Measurements from ENCODE around the gene OLIG1.

The OLIG1 gene

DNA sequence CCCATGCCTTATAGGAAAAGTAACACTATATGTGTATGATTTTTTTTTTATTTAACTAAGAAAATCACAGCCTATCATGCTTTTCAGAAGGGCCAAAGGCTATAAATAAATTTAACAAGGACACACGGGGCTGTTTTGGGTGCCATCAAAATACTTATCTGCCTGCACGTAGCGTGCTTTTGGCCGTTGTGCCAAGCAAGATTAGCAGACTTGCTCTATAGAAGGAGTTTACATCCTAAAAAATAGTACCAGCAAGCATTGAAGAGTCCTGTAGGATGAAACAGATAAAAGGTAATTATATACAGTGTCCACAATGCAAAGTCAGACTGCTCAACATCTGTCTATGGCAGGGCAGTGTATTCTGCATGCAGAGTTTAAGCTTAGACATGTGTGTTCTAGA lies 3.7 kb downstream of the OLIG1 start:
- Histone ChIP-seq H3K4me3 (ENCODE audit: extremely low read depth, insufficient read depth, low read length, poor library complexity, severe bottlenecking) (no peak overlapping the region), H3K36me3 (ENCODE audit: control insufficient read depth, insufficient read depth, low read length) (no peaks in the 10 kb centered on the region), H3K9me3 (ENCODE audit: control insufficient read depth, low read length) (peaks cover 5% of the 10 kb centered on the region), H3K4me1 (ENCODE audit: control insufficient read depth, insufficient read depth, low read length, poor library complexity, severe bottlenecking) (peaks cover 12% of the 10 kb centered on the region), H3K27ac (ENCODE audit: low read depth, low read length, severe bottlenecking) (no peak overlapping the region)
- WGBS, 2 experiments (ENCODE audit: insufficient coverage in 2 of 2), result 80 to 92% methylated on average over 4 of the region's 4 CpGs

DNA sequence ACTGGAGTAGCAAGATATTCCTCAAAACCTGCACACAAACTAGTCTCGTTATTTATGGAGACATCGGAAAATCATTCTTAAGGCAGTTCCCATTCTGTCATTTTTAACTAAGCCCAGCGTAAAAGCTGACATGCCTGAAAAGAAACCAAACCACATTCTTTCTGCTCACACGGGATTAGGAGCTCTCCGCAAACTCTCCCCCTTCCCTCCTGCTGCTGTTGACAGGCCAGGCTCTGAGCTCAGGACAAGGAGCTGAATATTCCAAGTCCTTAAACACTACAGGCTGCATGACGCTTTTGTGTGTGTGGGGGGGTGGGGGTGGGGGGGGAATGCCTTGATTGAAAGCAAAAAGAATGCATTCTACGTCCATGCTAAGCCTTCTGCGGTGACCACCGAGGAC lies 5.2 kb downstream of the OLIG1 start:
- no peaks in the 10 kb centered on the region for H3K9me3 ChIP-seq (ENCODE audit: control insufficient read depth, low read length)
- H3K4me1 ChIP-seq (ENCODE audit: control insufficient read depth, insufficient read depth, low read length, poor library complexity, severe bottlenecking), result peaks cover 15% of the 10 kb centered on the region
- 18 to 22% methylated on average over 6 to 9 of the region's 9 CpGs for whole genome bisulfite sequencing, 2 experiments (ENCODE audit: insufficient coverage in 2 of 2)
- H3K36me3 ChIP-seq (ENCODE audit: control insufficient read depth, insufficient read depth, low read length), result no peaks in the 10 kb centered on the region
- H3K4me3 ChIP-seq (ENCODE audit: extremely low read depth, insufficient read depth, low read length, poor library complexity, severe bottlenecking), result no peak overlapping the region
- H3K27ac ChIP-seq (ENCODE audit: low read depth, low read length, severe bottlenecking), result no peak overlapping the region

- Histone ChIP-seq H3K4me3 (ENCODE audit: extremely low read depth, insufficient read depth, low read length, poor library complexity, severe bottlenecking) (no peak overlapping the region), H3K27ac (ENCODE audit: low read depth, low read length, severe bottlenecking) (no peak overlapping the region), H3K4me1 (ENCODE audit: control insufficient read depth, insufficient read depth, low read length, poor library complexity, severe bottlenecking) (peaks cover 15% of the 10 kb centered on the region), H3K36me3 (ENCODE audit: control insufficient read depth, insufficient read depth, low read length) (no peaks in the 10 kb centered on the region), H3K9me3 (ENCODE audit: control insufficient read depth, low read length) (no peaks in the 10 kb centered on the region)
- WGBS, 2 experiments (ENCODE audit: insufficient coverage in 2 of 2), result 37 to 47% methylated on average over 10 to 11 of the region's 11 CpGs
Observed at GRCh38 chr21:33075596-33076195, 5.8 kb downstream of the OLIG1 start.

- H3K9me3 ChIP-seq (ENCODE audit: control insufficient read depth, low read length), result no peaks in the 10 kb centered on the region
- H3K36me3 ChIP-seq (ENCODE audit: control insufficient read depth, insufficient read depth, low read length), result no peaks in the 10 kb centered on the region
- H3K4me3 ChIP-seq (ENCODE audit: extremely low read depth, insufficient read depth, low read length, poor library complexity, severe bottlenecking), result no peak overlapping the region
- peaks cover 4% of the 10 kb centered on the region for H3K4me1 ChIP-seq (ENCODE audit: control insufficient read depth, insufficient read depth, low read length, poor library complexity, severe bottlenecking)
- WGBS, 2 experiments (ENCODE audit: insufficient coverage in 2 of 2), result 82 to 96% methylated on average over 4 to 5 of the region's 11 CpGs
- no peak overlapping the region for H3K27ac ChIP-seq (ENCODE audit: low read depth, low read length, severe bottlenecking)
Observed at GRCh38 chr21:33076600-33077329, 6.8 kb downstream of the OLIG1 start.

DNA sequence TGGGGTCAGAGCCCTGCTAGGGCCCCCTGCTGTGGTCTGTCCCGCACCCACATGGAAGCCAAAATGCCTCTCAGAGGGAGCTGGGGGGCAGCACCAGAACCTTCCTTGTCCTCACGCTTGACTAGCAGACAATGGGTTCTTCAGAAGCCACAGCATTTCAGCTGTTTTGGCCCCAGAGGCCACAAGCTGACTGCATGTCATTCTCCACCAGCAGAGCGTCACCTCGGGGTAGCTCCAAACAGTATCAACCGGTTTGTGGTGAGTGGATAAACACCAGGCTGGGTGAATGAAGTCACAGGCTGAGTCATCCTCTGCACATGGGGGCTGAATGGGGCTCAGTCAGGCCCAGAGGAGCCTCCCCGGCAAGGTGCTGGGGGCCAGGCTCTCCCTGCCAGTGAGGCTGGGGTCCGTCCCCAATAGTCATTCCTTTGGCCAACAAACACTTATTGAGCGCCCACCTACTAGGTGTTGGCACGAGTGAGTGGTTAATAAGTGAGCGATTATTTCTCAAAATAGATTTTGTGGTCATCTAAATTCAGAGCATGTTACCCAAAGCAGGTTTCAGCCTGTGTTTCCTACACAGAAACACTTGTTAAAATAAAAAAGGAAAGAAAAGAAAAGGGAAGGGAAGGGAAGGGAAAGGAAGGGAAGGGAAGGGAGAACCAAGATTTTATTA lies 9.1 kb downstream of the OLIG1 start:
- Histone ChIP-seq H3K9me3 (ENCODE audit: control insufficient read depth, low read length) (no peaks in the 10 kb centered on the region), H3K4me3 (ENCODE audit: extremely low read depth, insufficient read depth, low read length, poor library complexity, severe bottlenecking) (no peak overlapping the region), H3K36me3 (ENCODE audit: control insufficient read depth, insufficient read depth, low read length) (no peaks in the 10 kb centered on the region), H3K27ac (ENCODE audit: low read depth, low read length, severe bottlenecking) (no peak overlapping the region), H3K4me1 (ENCODE audit: control insufficient read depth, insufficient read depth, low read length, poor library complexity, severe bottlenecking) (peaks cover 3% of the 10 kb centered on the region)
- 71 to 77% methylated on average over 7 of the region's 10 CpGs for WGBS, 2 experiments (ENCODE audit: insufficient coverage in 2 of 2)

DNA sequence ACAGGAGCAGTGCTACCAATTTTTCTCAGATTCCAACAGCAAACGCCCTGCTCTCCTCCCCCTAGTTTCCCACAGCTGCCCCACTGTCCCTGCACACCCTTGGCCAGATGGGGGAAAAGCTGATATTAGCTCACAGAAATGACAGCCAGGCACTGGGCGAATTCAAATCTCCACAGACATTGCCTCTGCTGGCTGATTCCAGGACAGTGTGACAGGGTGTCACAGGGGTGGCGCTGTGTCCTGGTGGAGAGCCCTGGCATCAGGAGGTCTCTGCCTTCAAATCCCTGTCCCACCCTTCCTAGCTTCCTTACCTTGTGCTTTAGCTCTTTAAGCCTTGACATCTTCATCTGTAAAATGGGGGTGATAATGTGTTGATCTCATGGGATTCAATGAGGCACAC lies 10.4 kb downstream of the OLIG1 start:
- Histone ChIP-seq H3K4me3 (ENCODE audit: extremely low read depth, insufficient read depth, low read length, poor library complexity, severe bottlenecking) (no peak overlapping the region), H3K4me1 (ENCODE audit: control insufficient read depth, insufficient read depth, low read length, poor library complexity, severe bottlenecking) (peaks cover 3% of the 10 kb centered on the region), H3K27ac (ENCODE audit: low read depth, low read length, severe bottlenecking) (no peak overlapping the region), H3K9me3 (ENCODE audit: control insufficient read depth, low read length) (no peaks in the 10 kb centered on the region), H3K36me3 (ENCODE audit: control insufficient read depth, insufficient read depth, low read length) (no peaks in the 10 kb centered on the region)
- 89 to 93% methylated on average over 2 to 3 of the region's 3 CpGs for WGBS, 2 experiments (ENCODE audit: insufficient coverage in 2 of 2)

GRCh38 chr21:33080776-33081175 lies 10.8 kb downstream of the OLIG1 start:
- no peak overlapping the region for H3K4me3 ChIP-seq (ENCODE audit: extremely low read depth, insufficient read depth, low read length, poor library complexity, severe bottlenecking)
- no peaks in the 10 kb centered on the region for H3K9me3 ChIP-seq (ENCODE audit: control insufficient read depth, low read length)
- H3K36me3 ChIP-seq (ENCODE audit: control insufficient read depth, insufficient read depth, low read length), result no peaks in the 10 kb centered on the region
- 84 to 100% methylated on average over 1 to 3 of the region's 3 CpGs for WGBS, 2 experiments (ENCODE audit: insufficient coverage in 2 of 2)
- peaks cover 3% of the 10 kb centered on the region for H3K4me1 ChIP-seq (ENCODE audit: control insufficient read depth, insufficient read depth, low read length, poor library complexity, severe bottlenecking)
- no peak overlapping the region for H3K27ac ChIP-seq (ENCODE audit: low read depth, low read length, severe bottlenecking)

DNA sequence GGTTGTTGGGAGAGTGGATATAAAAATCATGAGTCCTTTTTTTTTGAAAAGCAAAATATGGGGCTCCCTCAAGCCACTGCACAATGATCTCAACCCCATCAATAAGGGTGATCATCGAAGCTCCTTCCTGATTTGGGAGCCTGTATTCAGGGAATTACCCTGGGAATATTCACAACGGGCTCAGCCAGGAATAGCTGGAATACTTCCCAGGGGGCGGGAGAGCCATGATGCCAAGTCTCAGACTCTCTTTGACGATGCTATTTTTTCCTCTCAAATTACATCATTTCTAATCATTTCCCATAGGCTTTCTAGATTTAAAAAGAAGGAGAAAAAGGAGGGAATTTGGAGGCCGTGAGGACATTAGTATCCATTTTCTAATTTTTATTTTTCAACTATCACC lies 18.4 kb downstream of the OLIG1 start:
- H3K4me1 ChIP-seq (ENCODE audit: control insufficient read depth, insufficient read depth, low read length, poor library complexity, severe bottlenecking), result no peaks in the 10 kb centered on the region

DNA sequence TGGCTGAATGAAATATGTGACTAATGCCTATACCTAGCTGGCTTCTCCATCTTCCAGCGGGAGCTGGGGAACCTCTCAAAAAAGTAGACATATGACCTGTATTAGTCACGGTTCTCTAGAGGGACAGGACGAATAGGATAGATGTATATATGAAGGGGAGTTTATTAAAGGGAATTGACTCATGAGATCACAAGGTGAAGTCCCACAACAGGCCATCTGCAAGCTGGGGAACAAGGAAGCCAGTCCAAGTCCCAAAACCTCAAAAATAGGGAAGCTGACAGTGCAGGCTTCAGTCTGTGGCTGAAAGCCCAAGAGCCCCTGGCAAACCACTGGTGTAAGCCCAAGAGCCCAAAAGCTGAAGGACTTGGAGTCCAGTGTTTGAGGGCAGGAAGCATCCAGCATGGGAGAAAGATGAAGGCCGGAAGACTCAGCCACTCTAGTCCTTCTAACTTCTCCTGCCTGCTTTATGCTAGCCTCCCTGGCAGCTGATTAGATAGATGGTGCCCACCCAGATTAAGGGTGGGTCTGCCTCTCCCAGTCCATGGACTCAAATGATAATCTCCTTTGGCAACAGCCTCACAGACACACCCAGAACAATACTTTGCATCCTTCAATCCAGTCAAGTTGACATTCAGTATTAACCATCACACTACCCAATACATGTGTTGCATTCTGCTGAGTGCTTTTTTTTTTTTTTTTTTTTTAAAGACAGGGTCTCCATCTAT lies 19.6 kb downstream of the OLIG1 start:
- Histone ChIP-seq H3K4me3 (ENCODE audit: extremely low read depth, insufficient read depth, low read length, poor library complexity, severe bottlenecking) (no peak overlapping the region), H3K36me3 (ENCODE audit: control insufficient read depth, insufficient read depth, low read length) (no peaks in the 10 kb centered on the region), H3K4me1 (ENCODE audit: control insufficient read depth, insufficient read depth, low read length, poor library complexity, severe bottlenecking) (no peaks in the 10 kb centered on the region), H3K27ac (ENCODE audit: low read depth, low read length, severe bottlenecking) (no peak overlapping the region), H3K9me3 (ENCODE audit: control insufficient read depth, low read length) (no peaks in the 10 kb centered on the region)
- WGBS, 2 experiments (ENCODE audit: insufficient coverage in 2 of 2), result 94 to 95% methylated on average over 4 of the region's 4 CpGs

More for the DNA sequence above, 18.4 kb downstream of the OLIG1 start:
- no peak overlapping the region for H3K27ac ChIP-seq (ENCODE audit: low read depth, low read length, severe bottlenecking)
- H3K4me3 ChIP-seq (ENCODE audit: extremely low read depth, insufficient read depth, low read length, poor library complexity, severe bottlenecking), result no peak overlapping the region
- H3K36me3 ChIP-seq (ENCODE audit: control insufficient read depth, insufficient read depth, low read length), result no peaks in the 10 kb centered on the region
- H3K9me3 ChIP-seq (ENCODE audit: control insufficient read depth, low read length), result no peaks in the 10 kb centered on the region
- 72 to 75% methylated on average over 1 to 3 of the region's 5 CpGs for WGBS, 2 experiments (ENCODE audit: insufficient coverage in 2 of 2)

DNA sequence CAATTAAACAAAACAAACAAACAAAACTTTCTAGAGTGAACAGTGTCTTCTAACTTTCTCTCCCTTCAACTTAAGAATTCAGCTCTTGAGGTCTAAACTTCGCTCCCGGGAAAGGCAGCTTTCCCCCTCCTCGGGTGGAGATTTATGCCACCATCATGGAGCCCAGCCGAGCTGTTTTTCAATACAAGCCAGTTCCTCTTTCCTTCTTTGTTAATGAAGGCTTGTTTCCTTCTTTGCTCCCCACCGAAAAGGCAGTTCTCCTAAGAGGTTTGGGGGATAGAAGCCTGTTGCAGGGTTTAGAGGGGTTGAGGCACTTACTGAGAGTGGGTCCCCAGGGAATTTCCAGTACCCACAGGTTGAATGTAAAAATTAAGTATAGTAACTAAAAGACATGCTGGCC lies 26.5 kb downstream of the OLIG1 start:
- H3K9me3 ChIP-seq (ENCODE audit: control insufficient read depth, low read length), result no peaks in the 10 kb centered on the region
- no peak overlapping the region for H3K27ac ChIP-seq (ENCODE audit: low read depth, low read length, severe bottlenecking)
- no peaks in the 10 kb centered on the region for H3K36me3 ChIP-seq (ENCODE audit: control insufficient read depth, insufficient read depth, low read length)
- no peak overlapping the region for H3K4me3 ChIP-seq (ENCODE audit: extremely low read depth, insufficient read depth, low read length, poor library complexity, severe bottlenecking)
- 29 to 48% methylated on average over 1 to 4 of the region's 5 CpGs for WGBS, 2 experiments (ENCODE audit: insufficient coverage in 2 of 2)
- no peaks in the 10 kb centered on the region for H3K4me1 ChIP-seq (ENCODE audit: control insufficient read depth, insufficient read depth, low read length, poor library complexity, severe bottlenecking)
